ENCODE measurements around the gene NPPC. TPM values are rescaled to one million over a fixed set of nuclear protein-coding genes. Genes with fewer than 3 reads are reported as not detected.

The NPPC gene
- total and polyA plus RNA-seq, 2 of the 8 experiments (the other 6 are each of a cell fraction or from before 2014, with no cell fraction given): 1.3 to 4.7 TPM

DNA sequence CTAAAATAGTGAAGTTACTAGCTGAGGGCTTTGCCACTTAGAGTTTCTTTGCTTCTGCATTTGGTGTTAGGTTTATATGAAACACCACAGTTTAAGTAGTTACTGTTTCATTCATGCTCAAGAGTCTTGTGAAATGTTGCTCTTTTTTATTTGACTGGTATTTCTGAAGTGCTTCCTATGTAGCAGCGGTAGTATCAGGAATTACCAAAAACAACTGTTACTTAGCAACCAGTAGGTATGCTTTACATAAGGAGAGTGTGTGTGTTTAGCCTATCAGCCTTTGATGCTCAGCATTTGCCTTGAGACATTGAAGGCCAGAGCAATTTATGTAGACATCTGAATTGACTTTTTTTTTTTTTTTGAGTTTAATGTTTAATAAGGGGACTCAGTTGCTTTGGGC is 38.9 kb upstream of the NPPC start:
- POLR2A ChIA-PET (ENCODE audit: partially characterized antibody): no interaction called here
- H2AK5ac ChIP-seq (ENCODE audit: low read depth, low read length): no peak overlapping the region
- H4K8ac ChIP-seq (ENCODE audit: extremely low read depth, insufficient read depth, low read length): no peak overlapping the region
- DNase-seq (ENCODE audit: low read depth in 1 of 2, low spot score in 2 of 2) (no peak), FAIRE-seq (no peak)
- no peak overlapping the region for H3K18ac ChIP-seq (ENCODE audit: extremely low read depth, low read length)
- H3K36me3 ChIP-seq (ENCODE audit: control insufficient read depth in 2 of 4, insufficient read depth in 4 of 4, low read length in 3 of 4): no peaks in the 10 kb centered on the region
- no peak overlapping the region for H3K4me3 ChIP-seq (ENCODE audit: extremely low read depth in 1 of 4, insufficient read depth in 2 of 4, low read depth in 3 of 4, low read length in 4 of 4)
- CTCF ChIA-PET (ENCODE audit: partially characterized antibody): no interaction called here
- H2BK12ac ChIP-seq (ENCODE audit: low read depth, low read length): no peak overlapping the region
- TF ChIP-seq BCL11A (IDR thresholded peaks at IDR 0.05; ENCODE audit: low read depth in 2 of 2, low read length in 2 of 2) (no peak), CEBPB (IDR thresholded peaks at IDR 0.05; ENCODE audit: low read depth, low read length) (no peak), RFX5 (IDR thresholded peaks at IDR 0.05; ENCODE audit: borderline replicate concordance, low read depth, low read length) (no peak), JUND (IDR thresholded peaks at IDR 0.05; ENCODE audit: low read length) (no peak)
- H3K23ac ChIP-seq (ENCODE audit: insufficient read length): no peak overlapping the region
- peaks cover 0 to 40% of the 10 kb centered on the region in 2 experiments; a peak in 2 of 4 replicates for H3K79me2 ChIP-seq (ENCODE audit: control insufficient read depth in 1 of 2, insufficient read depth in 2 of 2, low read length in 2 of 2)
- H2BK5ac ChIP-seq (ENCODE audit: low read depth, low read length): no peak overlapping the region
- no peak overlapping the region for H4K5ac ChIP-seq (ENCODE audit: insufficient read length, low read depth, low read length)
- H3K27me3 ChIP-seq (replicated peaks in 1 of 4; ENCODE audit: control insufficient read depth in 3 of 4, extremely low read depth in 1 of 4, insufficient read depth in 3 of 4, low read length in 3 of 4): peaks cover 0 to 3% (median 0%) of the 10 kb centered on the region in 4 experiments; a peak in 1 of 7 replicates
- H2BK20ac ChIP-seq (ENCODE audit: low read length): no peak overlapping the region
- no peak overlapping the region for H4K91ac ChIP-seq (replicated peaks; ENCODE audit: insufficient read length, low read length)
- H3K4me2 ChIP-seq (ENCODE audit: insufficient read depth in 1 of 2, low read depth in 2 of 2, low read length in 2 of 2): no peak overlapping the region
- no peak overlapping the region for H2BK120ac ChIP-seq (replicated peaks; ENCODE audit: low read depth, low read length)
- no peak overlapping the region for H3K9ac ChIP-seq (replicated peaks in 1 of 4; ENCODE audit: extremely low read depth in 1 of 4, low read depth in 3 of 4, low read length in 3 of 4)
- H3K14ac ChIP-seq (ENCODE audit: insufficient read length): no peak overlapping the region
- peaks cover 6 to 7% of the 10 kb centered on the region in 2 experiments; a peak in 2 of 4 replicates for H3K9me3 ChIP-seq (ENCODE audit: insufficient read depth in 2 of 2, low read depth in 1 of 2, low read length in 1 of 2)
- H2BK15ac ChIP-seq (ENCODE audit: low read length): no peak overlapping the region
- peaks cover 7% of the 10 kb centered on the region; the same call in 1 of the 2 replicates for H3K23me2 ChIP-seq (ENCODE audit: low read depth, low read length)
- H4K20me1 ChIP-seq (replicated peaks in 1 of 2; ENCODE audit: control insufficient read depth in 1 of 2, insufficient read depth in 2 of 2, low read length in 2 of 2): no peaks in the 10 kb centered on the region
- peaks cover 0 to 4% (median 1%) of the 10 kb centered on the region in 4 experiments; a peak in 2 of 7 replicates for H3K4me1 ChIP-seq (replicated peaks in 1 of 4; ENCODE audit: control insufficient read depth in 3 of 4, insufficient read depth in 4 of 4, low read length in 3 of 4)
- no peak overlapping the region for H3K4ac ChIP-seq (replicated peaks; ENCODE audit: insufficient read length, low read depth, low read length)
- H3K56ac ChIP-seq (replicated peaks; ENCODE audit: insufficient read length, low read depth, low read length): no peak overlapping the region
- H3K79me1 ChIP-seq (ENCODE audit: low read depth, low read length): peaks cover 2% of the 10 kb centered on the region; the same call in 1 of the 2 replicates
- 96% methylated on average over 1 of the region's 1 CpG; no CpG with 5 or more reads in 1 of the 2 experiments for WGBS, 2 experiments (ENCODE audit: extremely low coverage in 1 of 2, insufficient coverage in 1 of 2, insufficient read length in 1 of 2, insufficient replicate concordance in 2 of 2, low coverage in 1 of 2, low lambda C conversion rate in 2 of 2, missing lambda C conversion rate in 1 of 2)
- H2AFZ ChIP-seq (ENCODE audit: low read length): no peak overlapping the region
- H3K27ac ChIP-seq (ENCODE audit: low read depth, low read length): no peak overlapping the region

All from H1 (cell line).